Liver (tissue), 9 donors: ENCODE results near the gene FLNC. TPM values are rescaled to one million over a fixed set of nuclear protein-coding genes. Genes with fewer than 3 reads are reported as not detected.

ENCODE experiments used
- DNase-seq: peaks from one replicate; pipeline ENCODE4 v3.0.0-alpha.2; 2017; ENCODE audit warnings: low spot score
- H3K27ac ChIP-seq, 2 donors: one replicate each; pipeline ENCODE4 v1.7.0; 2013; ENCODE audit warnings: inconsistent platforms in 2 of 2, low read length in 2 of 2, control low read depth in 1 of 2, low read depth in 1 of 2, mild to moderate bottlenecking in 1 of 2
- H3K27me3 ChIP-seq, 4 donors: one replicate each; pipeline versions ENCODE4 v1.6.1 to v1.7.0; 2013; ENCODE audit warnings: low read length in 3 of 4, inconsistent platforms in 1 of 4, mild to moderate bottlenecking in 1 of 4, moderate library complexity in 1 of 4; ENCODE audit not compliant: control insufficient read depth in 4 of 4, insufficient read depth in 4 of 4
- H3K36me3 ChIP-seq, 4 donors: one replicate each; pipeline versions ENCODE4 v1.6.1 to v1.7.0; 2013; ENCODE audit warnings: low read length in 3 of 4, mild to moderate bottlenecking in 3 of 4, low read depth in 1 of 4, moderate library complexity in 1 of 4; ENCODE audit not compliant: control insufficient read depth in 4 of 4, insufficient read depth in 3 of 4
- H3K4me1 ChIP-seq, 4 donors: one replicate each; pipeline versions ENCODE4 v1.6.1 to v1.7.0; 2013; ENCODE audit warnings: low read length in 3 of 4, mild to moderate bottlenecking in 3 of 4, moderate library complexity in 1 of 4; ENCODE audit not compliant: control insufficient read depth in 4 of 4, insufficient read depth in 4 of 4
- H3K4me3 ChIP-seq, 3 donors: one replicate each; pipeline versions ENCODE4 v1.6.1 to v1.7.0; 2013; ENCODE audit warnings: low read length in 3 of 3, control low read depth in 1 of 3, low read depth in 1 of 3, mild to moderate bottlenecking in 1 of 3
- H3K9ac ChIP-seq, 2 donors: one replicate each; pipeline ENCODE4 v1.7.0; 2013; ENCODE audit warnings: low read length in 2 of 2, mild to moderate bottlenecking in 2 of 2, moderate library complexity in 2 of 2, control low read depth in 1 of 2, low read depth in 1 of 2
- H3K9me3 ChIP-seq, 4 donors: one replicate each; pipeline versions ENCODE4 v1.6.1 to v1.7.0; 2013; ENCODE audit warnings: low read length in 3 of 4; ENCODE audit not compliant: control insufficient read depth in 4 of 4
- GABPA ChIP-seq, 2 donors: IDR thresholded peaks in 1 of 2; conservative IDR thresholded peaks in 1 of 2; 2 replicates each; pipeline ENCODE4 v1.6.1; 2016; ENCODE audit warnings: antibody characterized with exemption in 2 of 2, mild to moderate bottlenecking in 1 of 2, moderate library complexity in 1 of 2
- HNF4A ChIP-seq, 2 donors: conservative IDR thresholded peaks; 2 replicates each; pipeline ENCODE4 v1.6.1; 2016; ENCODE audit warnings: antibody characterized with exemption in 2 of 2, mild to moderate bottlenecking in 2 of 2
- JUND ChIP-seq, 2 donors: IDR thresholded peaks; 2 replicates each; pipeline ENCODE4 v1.6.1; 2016; ENCODE audit warnings: antibody characterized with exemption in 2 of 2
- RAD21 ChIP-seq, 2 donors: IDR thresholded peaks; 2 replicates each; pipeline ENCODE4 v1.6.1; 2016; ENCODE audit warnings: antibody characterized with exemption in 2 of 2, mild to moderate bottlenecking in 2 of 2
- SP1 ChIP-seq: IDR thresholded peaks from 2 replicates; pipeline ENCODE4 v1.6.1; 2018; ENCODE audit warnings: antibody characterized with exemption, mild to moderate bottlenecking
- YY1 ChIP-seq: IDR thresholded peaks from 2 replicates; pipeline ENCODE4 v1.6.1; 2016; ENCODE audit warnings: antibody characterized with exemption, mild to moderate bottlenecking
- WGBS: extraction: QIAGEN DNeasy Blood & Tissue Kit; methylation state at CpG from one replicate; pipeline ENCODE4 v1.1.7; 2013; 5-methylcytosine and 5-hydroxymethylcytosine counted together
- polyA plus RNA-seq, 2 donors: library from polyadenylated mRNA; stranded (reverse) in 1 of 2; unstranded in 1 of 2; fragments of 200-250 nt in 1 of 2; fragments of >200 nt in 1 of 2; fragmentation: Nextera tagmentation in 1 of 2; extraction: Ambion mirVana in 1 of 2; gene quantifications; one replicate each; pipeline versions ENCODE4 v1.2.1 to v1.2.3, GENCODE V29; 2013 to 2015
- total RNA-seq, 2 donors: library from RNA; depleted of rRNA; stranded (reverse); fragments of >200 nt; gene quantifications; one replicate each; pipeline ENCODE4 v1.2.3, GENCODE V29; 2014
- TF ChIP-seq, protein P1 (sequence below): fragments of 150-350 bp; IDR thresholded peaks from 2 replicates; pipeline ENCODE4 v1.5.1; 2017; ENCODE audit warnings: improper control_type of control experiment, low read depth, low read length; ENCODE audit not compliant: missing input control
- TF ChIP-seq, protein P2 (sequence below): IDR thresholded peaks from 2 replicates; pipeline ENCODE4 v1.6.1; 2016; ENCODE audit warnings: antibody characterized with exemption, mild to moderate bottlenecking
- TF ChIP-seq, protein P3 (sequence below): IDR thresholded peaks from 2 replicates; pipeline ENCODE4 v1.6.1; 2016; ENCODE audit warnings: antibody characterized with exemption
- donor health status: healthy.
- donor health status: healthy.
- donor health status: healthy.
- donor health status: healthy.
- donor health status: healthy.

The FLNC gene
- total and polyA plus RNA-seq, 4 donors: 0.03 to 2.3 (median 0.53) TPM

DNA sequence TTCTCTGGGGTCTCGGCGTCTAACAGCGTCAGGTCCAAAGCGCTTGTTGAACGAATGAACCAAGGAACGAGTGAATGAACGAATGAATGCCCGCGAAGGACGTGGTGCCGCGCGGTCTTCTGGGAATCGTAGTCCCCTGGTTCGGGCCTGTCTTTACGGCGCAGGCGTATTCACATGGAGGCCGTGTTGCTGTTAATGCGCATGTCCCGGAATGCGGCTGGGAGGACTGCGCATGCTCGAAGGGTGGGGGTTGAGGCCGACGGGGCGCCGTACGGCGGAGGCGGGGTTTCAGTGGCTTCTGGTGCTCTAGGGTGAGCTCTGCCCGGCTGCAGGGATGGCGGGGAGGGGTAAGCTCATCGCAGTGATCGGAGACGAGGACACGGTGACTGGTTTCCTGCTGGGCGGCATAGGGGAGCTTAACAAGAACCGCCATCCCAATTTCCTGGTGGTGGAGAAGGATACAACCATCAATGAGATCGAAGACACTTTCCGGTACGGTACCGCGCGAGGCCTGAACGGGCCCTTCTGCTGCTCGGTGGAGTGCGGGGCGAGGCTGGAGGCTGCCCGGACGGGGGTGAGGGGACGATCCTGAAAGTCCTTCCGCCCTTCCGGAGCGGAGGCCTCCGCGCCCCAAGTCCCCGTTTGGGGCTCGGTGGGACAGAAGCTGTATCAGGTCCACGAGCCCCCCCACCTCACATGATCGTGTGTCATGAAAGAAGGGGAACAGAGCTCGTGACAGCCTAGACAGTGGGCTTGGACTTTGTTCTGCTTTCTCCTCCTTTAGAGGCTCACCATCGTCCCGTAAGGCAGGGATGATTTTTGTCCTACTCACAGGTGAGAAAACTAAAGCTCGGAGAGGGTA lies 32.6 kb downstream of the FLNC start, which contains the start of gene ATP6V1F:
TSS of gene ATP6V1F (plus strand) at position 286 of the 862 bp plus-strand sequence. CDS start at position 335, 49 bp downstream.
- under 1% methylated on average over 65 of the region's 65 CpGs for WGBS
- H3K9me3 ChIP-seq: no peaks in the 10 kb centered on the region

DNA sequence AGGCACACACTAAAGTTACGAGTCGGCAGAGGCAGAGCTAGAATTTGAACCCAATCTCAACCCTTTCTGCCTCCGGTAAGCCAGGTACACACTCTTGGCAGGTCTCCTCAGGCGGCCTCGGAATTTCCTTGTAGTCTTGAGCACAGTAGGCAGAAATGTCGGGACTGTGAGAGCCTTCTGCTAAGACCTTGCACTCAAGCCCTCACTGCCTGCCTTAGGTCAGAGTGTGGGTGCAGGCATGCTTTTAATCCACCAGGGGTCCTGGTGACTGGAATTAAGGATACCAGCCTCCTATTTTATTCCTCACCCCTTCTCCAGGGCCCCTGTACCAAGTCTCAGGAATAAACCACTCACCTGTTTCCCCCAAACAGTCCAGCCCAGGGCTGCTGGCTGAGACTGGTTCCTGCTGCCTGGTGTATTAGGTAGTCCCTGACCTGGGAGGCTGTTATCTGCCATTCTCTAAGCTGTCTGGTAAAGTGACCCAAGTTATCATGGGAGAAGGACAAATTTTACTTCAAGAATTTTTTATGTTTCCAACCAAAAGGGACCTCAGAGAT lies 33.3 kb downstream of the FLNC start:
- H3K4me3 ChIP-seq: peak overlapping the region; percentile 70 to 81 (median 74)
- no peaks in the 10 kb centered on the region for H3K9me3 ChIP-seq
- WGBS: under 1% methylated on average over 6 of the region's 6 CpGs
- H3K9ac ChIP-seq: peak overlapping the region; percentile 9 to 66
- TF ChIP-seq JUND (IDR thresholded peaks at IDR 0.05) (no peak), HNF4A (conservative IDR thresholded peaks at IDR 0.05) (peak in 1 of 2 donors; percentile 7), RAD21 (IDR thresholded peaks at IDR 0.05) (peak in 1 of 2 donors; percentile 59)
- TF ChIP-seq, protein P1, sequence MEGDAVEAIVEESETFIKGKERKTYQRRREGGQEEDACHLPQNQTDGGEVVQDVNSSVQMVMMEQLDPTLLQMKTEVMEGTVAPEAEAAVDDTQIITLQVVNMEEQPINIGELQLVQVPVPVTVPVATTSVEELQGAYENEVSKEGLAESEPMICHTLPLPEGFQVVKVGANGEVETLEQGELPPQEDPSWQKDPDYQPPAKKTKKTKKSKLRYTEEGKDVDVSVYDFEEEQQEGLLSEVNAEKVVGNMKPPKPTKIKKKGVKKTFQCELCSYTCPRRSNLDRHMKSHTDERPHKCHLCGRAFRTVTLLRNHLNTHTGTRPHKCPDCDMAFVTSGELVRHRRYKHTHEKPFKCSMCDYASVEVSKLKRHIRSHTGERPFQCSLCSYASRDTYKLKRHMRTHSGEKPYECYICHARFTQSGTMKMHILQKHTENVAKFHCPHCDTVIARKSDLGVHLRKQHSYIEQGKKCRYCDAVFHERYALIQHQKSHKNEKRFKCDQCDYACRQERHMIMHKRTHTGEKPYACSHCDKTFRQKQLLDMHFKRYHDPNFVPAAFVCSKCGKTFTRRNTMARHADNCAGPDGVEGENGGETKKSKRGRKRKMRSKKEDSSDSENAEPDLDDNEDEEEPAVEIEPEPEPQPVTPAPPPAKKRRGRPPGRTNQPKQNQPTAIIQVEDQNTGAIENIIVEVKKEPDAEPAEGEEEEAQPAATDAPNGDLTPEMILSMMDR: peak; percentile 55
- H3K27ac ChIP-seq: no peak overlapping the region
- peaks cover 3 to 12% (median 7%) of the 10 kb centered on the region in 4 donors for H3K4me1 ChIP-seq
- peaks cover 0 to 9% (median under 1%) of the 10 kb centered on the region in 4 donors for H3K36me3 ChIP-seq
- H3K27me3 ChIP-seq: no peaks in the 10 kb centered on the region
- DNase-seq: peak; percentile 44

More for the DNA sequence above, 32.6 kb downstream of the FLNC start, which contains the start of gene ATP6V1F:
- Histone ChIP-seq H3K27ac (peak within 1 kb of the TSS; percentile 11 to 26), H3K36me3 (peaks cover 0 to 9% (median under 1%) of the 10 kb centered on the region in 4 donors), H3K9ac (peak within 1 kb of the TSS; percentile 9 to 66), H3K4me3 (peak within 1 kb of the TSS; percentile 70 to 81 (median 74)), H3K4me1 (peaks cover 3 to 10% (median 6%) of the 10 kb centered on the region in 4 donors), H3K27me3 (no peaks in the 10 kb centered on the region)
- peak; percentile 100 for DNase-seq
- peak in 1 of 2 donors; percentile 54 for TF ChIP-seq GABPA (IDR thresholded peaks at IDR 0.05 in 1 of 2, conservative IDR thresholded peaks at IDR 0.05 in 1 of 2)
- TF ChIP-seq, protein P2, sequence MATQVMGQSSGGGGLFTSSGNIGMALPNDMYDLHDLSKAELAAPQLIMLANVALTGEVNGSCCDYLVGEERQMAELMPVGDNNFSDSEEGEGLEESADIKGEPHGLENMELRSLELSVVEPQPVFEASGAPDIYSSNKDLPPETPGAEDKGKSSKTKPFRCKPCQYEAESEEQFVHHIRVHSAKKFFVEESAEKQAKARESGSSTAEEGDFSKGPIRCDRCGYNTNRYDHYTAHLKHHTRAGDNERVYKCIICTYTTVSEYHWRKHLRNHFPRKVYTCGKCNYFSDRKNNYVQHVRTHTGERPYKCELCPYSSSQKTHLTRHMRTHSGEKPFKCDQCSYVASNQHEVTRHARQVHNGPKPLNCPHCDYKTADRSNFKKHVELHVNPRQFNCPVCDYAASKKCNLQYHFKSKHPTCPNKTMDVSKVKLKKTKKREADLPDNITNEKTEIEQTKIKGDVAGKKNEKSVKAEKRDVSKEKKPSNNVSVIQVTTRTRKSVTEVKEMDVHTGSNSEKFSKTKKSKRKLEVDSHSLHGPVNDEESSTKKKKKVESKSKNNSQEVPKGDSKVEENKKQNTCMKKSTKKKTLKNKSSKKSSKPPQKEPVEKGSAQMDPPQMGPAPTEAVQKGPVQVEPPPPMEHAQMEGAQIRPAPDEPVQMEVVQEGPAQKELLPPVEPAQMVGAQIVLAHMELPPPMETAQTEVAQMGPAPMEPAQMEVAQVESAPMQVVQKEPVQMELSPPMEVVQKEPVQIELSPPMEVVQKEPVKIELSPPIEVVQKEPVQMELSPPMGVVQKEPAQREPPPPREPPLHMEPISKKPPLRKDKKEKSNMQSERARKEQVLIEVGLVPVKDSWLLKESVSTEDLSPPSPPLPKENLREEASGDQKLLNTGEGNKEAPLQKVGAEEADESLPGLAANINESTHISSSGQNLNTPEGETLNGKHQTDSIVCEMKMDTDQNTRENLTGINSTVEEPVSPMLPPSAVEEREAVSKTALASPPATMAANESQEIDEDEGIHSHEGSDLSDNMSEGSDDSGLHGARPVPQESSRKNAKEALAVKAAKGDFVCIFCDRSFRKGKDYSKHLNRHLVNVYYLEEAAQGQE: peak; percentile 35
- peak; percentile 94 for TF ChIP-seq YY1
- TF ChIP-seq SP1: peak; percentile 34
- TF ChIP-seq, protein P3, sequence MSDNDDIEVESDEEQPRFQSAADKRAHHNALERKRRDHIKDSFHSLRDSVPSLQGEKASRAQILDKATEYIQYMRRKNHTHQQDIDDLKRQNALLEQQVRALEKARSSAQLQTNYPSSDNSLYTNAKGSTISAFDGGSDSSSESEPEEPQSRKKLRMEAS: no peak
